ENCODE data around the gene PYGO2.

GRCh38 chr1:154945160-154945961 lies 16.2 kb downstream of the PYGO2 start:
- TF ChIP-seq, protein P1, sequence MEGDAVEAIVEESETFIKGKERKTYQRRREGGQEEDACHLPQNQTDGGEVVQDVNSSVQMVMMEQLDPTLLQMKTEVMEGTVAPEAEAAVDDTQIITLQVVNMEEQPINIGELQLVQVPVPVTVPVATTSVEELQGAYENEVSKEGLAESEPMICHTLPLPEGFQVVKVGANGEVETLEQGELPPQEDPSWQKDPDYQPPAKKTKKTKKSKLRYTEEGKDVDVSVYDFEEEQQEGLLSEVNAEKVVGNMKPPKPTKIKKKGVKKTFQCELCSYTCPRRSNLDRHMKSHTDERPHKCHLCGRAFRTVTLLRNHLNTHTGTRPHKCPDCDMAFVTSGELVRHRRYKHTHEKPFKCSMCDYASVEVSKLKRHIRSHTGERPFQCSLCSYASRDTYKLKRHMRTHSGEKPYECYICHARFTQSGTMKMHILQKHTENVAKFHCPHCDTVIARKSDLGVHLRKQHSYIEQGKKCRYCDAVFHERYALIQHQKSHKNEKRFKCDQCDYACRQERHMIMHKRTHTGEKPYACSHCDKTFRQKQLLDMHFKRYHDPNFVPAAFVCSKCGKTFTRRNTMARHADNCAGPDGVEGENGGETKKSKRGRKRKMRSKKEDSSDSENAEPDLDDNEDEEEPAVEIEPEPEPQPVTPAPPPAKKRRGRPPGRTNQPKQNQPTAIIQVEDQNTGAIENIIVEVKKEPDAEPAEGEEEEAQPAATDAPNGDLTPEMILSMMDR (conservative IDR thresholded peaks at IDR 0.05; ENCODE audit: low read length) = no peak
- no peak for TF ChIP-seq EZH2phosphoT487 (IDR thresholded peaks at IDR 0.05; ENCODE audit: borderline replicate concordance, low read depth, low read length)
